Naive thymus-derived CD4-positive, alpha-beta T cell (primary cell): ENCODE results near the gene TAF13. TPM values are rescaled to one million over a fixed set of nuclear protein-coding genes. Genes with fewer than 3 reads are reported as not detected.

Experiments used
- ATAC-seq: fragments of 150-1000 bp; cut with Tn5 transposase; 2 replicates; pipeline ENCODE4 v1.10.0; 2021; ENCODE audit warnings: mild to moderate bottlenecking, moderate library complexity
- CTCF ChIA-PET: fragments of 350-600 bp; sonication (Branson Sonifier 250); formaldehyde crosslinking; loops from one replicate; lab custom pipeline; 2021; ENCODE audit warnings: antibody characterized with exemption; lab: Charles Lee
- POLR2A ChIA-PET: fragments of 350-600 bp; sonication (Branson Sonifier 250); formaldehyde crosslinking; loops from one replicate; lab custom pipeline; 2021; ENCODE audit warnings: antibody characterized with exemption, inconsistent platforms; lab: Charles Lee
- DNase-seq, 9 donors: peaks; one replicate each; pipeline versions ENCODE4 v3.0.0 to v3.0.0-alpha.2; 2020 to 2022; ENCODE audit warnings: mixed read lengths in 1 of 9
- H3K27ac ChIP-seq: one replicate; pipeline ENCODE4 v1.7.0; 2013; ENCODE audit warnings: mild to moderate bottlenecking, low read depth, low read length, moderate library complexity
- H3K27me3 ChIP-seq, 2 donors: one replicate each; pipeline ENCODE4 v1.7.0; 2013; ENCODE audit warnings: low read length in 2 of 2, mild to moderate bottlenecking in 2 of 2, moderate library complexity in 2 of 2; ENCODE audit not compliant: control insufficient read depth in 2 of 2, insufficient read depth in 2 of 2
- H3K36me3 ChIP-seq, 3 experiments: 1 replicate in 2 of 3; 2 replicates in 1 of 3; pipeline ENCODE4 v1.7.0; 2013; ENCODE audit warnings: low read length in 3 of 3, mild to moderate bottlenecking in 3 of 3, moderate library complexity in 1 of 3; ENCODE audit not compliant: insufficient read depth in 3 of 3, control insufficient read depth in 2 of 3
- H3K4me1 ChIP-seq, 2 donors: one replicate each; pipeline ENCODE4 v1.7.0; 2013; ENCODE audit warnings: low read length in 2 of 2, mild to moderate bottlenecking in 2 of 2, moderate library complexity in 1 of 2; ENCODE audit not compliant: control insufficient read depth in 2 of 2, insufficient read depth in 2 of 2
- H3K4me3 ChIP-seq: 2 replicates; pipeline ENCODE4 v1.7.0; 2013; ENCODE audit warnings: mild to moderate bottlenecking, low read length
- H3K9me3 ChIP-seq, 3 experiments: 1 replicate in 2 of 3; 2 replicates in 1 of 3; pipeline ENCODE4 v1.7.0; 2013; ENCODE audit warnings: low read length in 3 of 3; ENCODE audit not compliant: control insufficient read depth in 2 of 3
- H3K27ac Mint-ChIP-seq, 9 donors: one replicate each; pipeline ENCODE4 v1.8.0; 2020 to 2022; ENCODE audit warnings: mixed read lengths in 9 of 9, mild to moderate bottlenecking in 8 of 9, moderate library complexity in 5 of 9, inconsistent platforms in 2 of 9
- H3K27me3 Mint-ChIP-seq, 5 donors: one replicate each; pipeline ENCODE4 v1.8.0; 2021 to 2022; ENCODE audit warnings: mixed read lengths in 5 of 5, mild to moderate bottlenecking in 1 of 5
- H3K36me3 Mint-ChIP-seq, 5 donors: one replicate each; pipeline ENCODE4 v1.8.0; 2020 to 2022; ENCODE audit warnings: mixed read lengths in 5 of 5, mild to moderate bottlenecking in 3 of 5, inconsistent platforms in 1 of 5
- H3K4me1 Mint-ChIP-seq, 7 donors: one replicate each; pipeline ENCODE4 v1.8.0; 2020 to 2022; ENCODE audit warnings: mixed read lengths in 7 of 7, mild to moderate bottlenecking in 3 of 7, inconsistent platforms in 1 of 7
- H3K4me3 Mint-ChIP-seq, 10 donors: one replicate each; pipeline ENCODE4 v1.8.0; 2020 to 2022; ENCODE audit warnings: mild to moderate bottlenecking in 10 of 10, mixed read lengths in 10 of 10, moderate library complexity in 6 of 10, inconsistent platforms in 2 of 10
- H3K9me3 Mint-ChIP-seq, 11 donors: one replicate each; pipeline ENCODE4 v1.8.0; 2020 to 2022; ENCODE audit warnings: mixed read lengths in 11 of 11, mild to moderate bottlenecking in 4 of 11, inconsistent platforms in 1 of 11, moderate library complexity in 1 of 11
- intact Hi-C, 2 donors: fragments of 100-400 bp; cut with micrococcal nuclease; formaldehyde crosslinking; loops; one replicate each; pipeline ENCODE4 v1.15.1; 2023
- polyA plus RNA-seq, 2 donors: library from polyadenylated mRNA; unstranded; fragments of 300-500 nt; fragmentation: Illumina TruSeq; gene quantifications; one replicate each; pipeline ENCODE4 v1.2.3, GENCODE V29; 2021
- total RNA-seq, 6 experiments: library from RNA in 5 of 6; stranded (reverse) in 5 of 6; gene quantifications; 1 replicate in 5 of 6; 2 replicates in 1 of 6; pipeline ENCODE4 v1.2.3 and lab custom pipeline; 2021 to 2026

TAF13 gene
- total and polyA plus RNA-seq, 7 experiments from 2014 or later: 0.77 to 23.6 (median 11.0) TPM

DNA sequence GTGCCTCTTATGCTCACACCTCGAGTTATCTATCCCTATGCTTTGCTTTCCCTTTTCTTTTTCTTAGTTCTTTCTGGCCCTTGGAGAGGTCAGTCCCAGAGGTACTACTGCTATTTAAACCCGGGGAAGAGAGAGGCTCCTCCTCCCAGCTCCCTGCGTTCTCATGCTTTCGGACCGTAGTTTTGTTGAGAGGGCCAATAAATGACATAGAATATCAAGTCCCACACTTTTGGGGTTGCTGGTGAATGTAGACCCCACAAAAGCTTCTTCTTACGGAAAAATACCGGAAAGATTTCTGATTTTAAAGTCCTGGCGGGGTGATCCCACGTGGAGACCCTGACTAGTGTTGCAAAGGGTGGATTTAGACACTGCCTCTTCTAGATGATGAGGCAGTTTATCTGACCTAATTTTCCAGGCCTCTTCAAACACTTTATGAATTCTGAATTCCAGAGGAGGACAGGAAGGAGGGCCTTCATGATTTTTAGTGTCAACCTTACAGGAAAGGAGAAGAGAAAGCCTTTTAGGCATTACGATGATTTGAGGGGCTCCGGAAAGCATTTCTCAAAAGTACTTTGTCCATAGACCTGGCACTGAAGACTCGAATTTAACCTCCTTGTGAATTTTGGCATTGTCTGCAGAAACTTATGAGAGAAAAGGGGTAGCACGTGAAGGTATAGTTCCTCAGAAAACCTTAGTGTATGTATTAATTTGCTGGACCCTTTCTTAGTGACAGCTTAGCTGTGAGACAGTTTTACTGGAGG is 15.5 kb upstream of the TAF13 start:
- ChIA-PET CTCF (interaction anchor here (0.6 to 1.3 kb wide), 3 partner anchors 9 to 398 kb away, joined by 3 to 7 read pairs (median 4); no protein-coding TSS in a partner anchor), POLR2A (interaction anchor here (0.8 to 4.4 kb wide), 12 partner anchors 9 to 422 kb away, joined by 3 to 77 read pairs (median 4); partner anchors contain the start of genes PRPF38B, TAF13 and WDR47)
- no peak for DNase-seq
- Histone ChIP-seq H3K27me3 (no peaks in the 10 kb centered on the region), H3K27ac (peak overlapping the region; percentile 97), H3K9me3 (no peaks in the 10 kb centered on the region), H3K4me3 (peak overlapping the region; percentile 84), H3K4me1 (peaks cover 14 to 18% of the 10 kb centered on the region in 2 donors), H3K36me3 (peaks cover 0 to 21% (median 4%) of the 10 kb centered on the region in 3 experiments)
- peak; percentile 10 for ATAC-seq
- Mint-ChIP-seq H3K27me3 (no peaks in the 10 kb centered on the region), H3K27ac (peak overlapping the region; percentile 90 to 99 (median 98)), H3K36me3 (peaks cover 0 to 15% (median 5%) of the 10 kb centered on the region in 5 donors), H3K4me3 (peak overlapping the region; percentile 88 to 98 (median 96)), H3K4me1 (peaks cover 15 to 43% (median 37%) of the 10 kb centered on the region in 7 donors), H3K9me3 (peaks cover 0 to 16% (median 2%) of the 10 kb centered on the region in 11 donors)
- intact Hi-C loops: loop anchor here (5.0 kb wide), 6 partner anchors 121 to 529 kb away; partner anchors contain the start of genes ATXN7L2 (in 1 of the 2), CLCC1 (in 1 of the 2), EEIG2 (in 1 of the 2) and PSMA5 (in 1 of the 2)

DNA sequence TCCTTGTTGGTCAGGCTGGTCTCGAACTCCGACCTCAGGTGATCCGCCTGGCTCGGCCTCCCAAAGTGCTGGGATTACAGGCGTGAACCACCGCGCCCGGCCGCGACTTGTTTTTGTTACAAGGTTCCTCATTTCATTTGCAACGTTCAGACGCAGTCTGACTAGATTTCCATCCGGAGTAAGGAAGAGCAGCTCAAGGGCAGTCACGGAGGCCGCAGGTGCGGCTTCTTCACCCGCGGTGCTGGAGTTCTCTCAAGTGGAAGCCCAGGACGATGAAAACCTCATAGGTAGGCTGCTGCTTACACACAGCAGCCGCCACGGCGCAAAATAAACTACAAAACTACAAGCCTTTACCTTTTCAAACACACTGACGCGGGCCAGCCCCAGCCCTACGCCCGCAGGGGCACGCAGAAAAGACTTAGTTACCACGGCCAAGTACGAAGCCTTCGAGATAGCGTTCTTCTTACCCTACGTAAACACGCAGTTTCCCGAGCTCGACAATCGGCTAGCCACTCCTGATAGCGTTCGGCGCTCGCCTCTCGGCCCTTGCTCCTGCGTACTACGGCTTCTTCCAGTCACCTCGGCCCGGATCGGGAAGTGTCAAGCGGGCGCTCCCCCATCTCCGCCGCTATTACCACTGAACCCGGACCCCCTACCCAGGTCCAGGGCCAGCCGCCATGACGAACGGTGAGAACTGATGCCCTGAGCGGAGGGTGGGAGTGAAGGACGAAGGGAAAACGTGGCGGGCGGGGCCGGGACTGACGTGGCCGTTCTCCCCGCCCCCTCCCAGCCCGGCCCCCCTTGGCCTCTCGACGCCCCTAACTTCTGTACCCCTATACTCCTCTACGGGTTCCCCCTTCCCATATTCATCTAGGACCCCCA is 14.6 kb upstream of the TAF13 start, which contains the start of gene TMEM167B:
Gene TMEM167B, plus strand, starts transcription at position 569 of the 882 bp plus-strand sequence. Its CDS starts 109 bp downstream, at position 678.
- Mint-ChIP-seq H3K9me3 (peaks cover 0 to 16% (median 2%) of the 10 kb centered on the region in 11 donors), H3K4me3 (peak within 1 kb of the TSS; percentile 88 to 98 (median 96)), H3K36me3 (peaks cover 0 to 15% (median 5%) of the 10 kb centered on the region in 5 donors), H3K4me1 (peaks cover 15 to 43% (median 36%) of the 10 kb centered on the region in 7 donors), H3K27ac (peak within 1 kb of the TSS; percentile 90 to 99 (median 98)), H3K27me3 (no peaks in the 10 kb centered on the region)
- Histone ChIP-seq H3K36me3 (peaks cover 0 to 17% (median 4%) of the 10 kb centered on the region in 3 experiments), H3K27ac (peak within 1 kb of the TSS; percentile 97), H3K4me3 (peak within 1 kb of the TSS; percentile 84), H3K9me3 (no peaks in the 10 kb centered on the region), H3K4me1 (peaks cover 14 to 18% of the 10 kb centered on the region in 2 donors), H3K27me3 (no peaks in the 10 kb centered on the region)
- ATAC-seq: peak; percentile 98
- intact Hi-C loops: loop anchor here (1.0 to 5.0 kb wide), 12 partner anchors 10 to 528 kb away; partner anchors contain the start of genes CLCC1 (in 2 of the 2), WDR47 (in 2 of the 2), ATXN7L2 (in 1 of the 2) and EEIG2 (in 1 of the 2)
- peak; percentile 71 to 92 (median 87) for DNase-seq
- ChIA-PET CTCF (interaction anchor here (0.6 to 1.3 kb wide), 3 partner anchors 10 to 398 kb away, joined by 3 to 7 read pairs (median 4); no protein-coding TSS in a partner anchor), POLR2A (interaction anchor here (0.6 to 4.4 kb wide), 13 partner anchors 8 to 530 kb away, joined by 3 to 77 read pairs (median 4); partner anchors contain the start of genes PRPF38B, TAF13 and WDR47)

DNA sequence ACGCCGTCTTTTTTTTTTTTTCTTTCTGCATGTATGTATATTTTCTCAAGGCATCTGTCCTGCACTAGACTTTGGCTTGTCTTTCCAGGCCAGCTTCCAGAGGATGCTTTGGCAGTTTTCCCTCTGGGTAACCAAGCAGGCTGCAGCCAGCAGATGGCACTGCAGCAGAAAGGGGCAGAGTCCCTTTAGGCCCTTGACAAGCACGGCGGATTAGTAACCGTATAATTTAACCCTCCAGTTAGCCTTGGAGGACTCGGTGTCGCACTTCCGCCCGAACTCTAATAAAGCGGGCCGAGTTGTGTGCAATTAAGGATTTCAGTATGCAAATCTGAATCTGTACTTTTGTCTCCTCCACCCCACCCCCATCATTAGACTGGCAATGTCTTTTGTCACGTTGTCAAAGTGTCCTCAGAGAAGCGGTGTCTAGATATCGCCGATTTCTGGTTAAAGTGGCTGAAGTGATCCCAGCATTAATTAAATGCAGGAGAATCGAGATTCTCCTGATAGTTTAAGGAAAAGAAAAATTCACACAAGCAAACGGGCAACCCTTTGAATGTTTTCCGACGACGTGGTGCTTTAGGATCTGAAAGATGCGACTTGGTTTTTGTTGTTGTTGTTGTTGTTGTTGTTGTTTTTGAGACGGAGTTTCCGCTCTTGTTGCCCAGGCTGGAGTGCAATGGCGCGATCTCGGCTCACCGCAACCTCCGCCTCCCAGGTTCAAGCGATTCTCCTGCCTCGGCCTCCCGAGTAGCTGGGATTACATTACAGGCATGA is 13.6 kb upstream of the TAF13 start:
- ATAC-seq: no peak
- H3K36me3 Mint-ChIP-seq: peaks cover 0 to 8% (median 2%) of the 10 kb centered on the region in 5 donors
- H3K4me3 Mint-ChIP-seq: peak overlapping the region; percentile 88 to 98 (median 96)
- H3K4me1 Mint-ChIP-seq: peaks cover 15 to 35% (median 32%) of the 10 kb centered on the region in 7 donors
- CTCF ChIA-PET: interaction anchor here (1.3 kb wide), 2 partner anchors 11 to 397 kb away, joined by 4 to 7 read pairs; no protein-coding TSS in a partner anchor
- DNase-seq: peak in 1 of 9 donors; percentile 52
- Histone ChIP-seq H3K4me1 (peaks cover 14 to 18% of the 10 kb centered on the region in 2 donors), H3K9me3 (no peaks in the 10 kb centered on the region), H3K36me3 (peaks cover 0 to 11% (median 3%) of the 10 kb centered on the region in 3 experiments), H3K27ac (peak overlapping the region; percentile 97), H3K4me3 (peak overlapping the region; percentile 84), H3K27me3 (no peaks in the 10 kb centered on the region)
- intact Hi-C loops: loop anchor here (1.0 to 5.0 kb wide), 13 partner anchors 11 to 527 kb away; partner anchors contain the start of genes CLCC1 (in 2 of the 2), WDR47 (in 2 of the 2), ATXN7L2 (in 1 of the 2) and EEIG2 (in 1 of the 2)
- POLR2A ChIA-PET: interaction anchor here (0.6 to 4.4 kb wide), 12 partner anchors 7 to 531 kb away, joined by 3 to 77 read pairs (median 4); partner anchors contain the start of genes PRPF38B, TAF13 and WDR47
- peaks cover 0 to 16% (median 2%) of the 10 kb centered on the region in 11 donors for H3K9me3 Mint-ChIP-seq
- no peaks in the 10 kb centered on the region for H3K27me3 Mint-ChIP-seq
- peak overlapping the region in 8 of 9 donors; percentile 90 to 99 (median 98) for H3K27ac Mint-ChIP-seq

DNA sequence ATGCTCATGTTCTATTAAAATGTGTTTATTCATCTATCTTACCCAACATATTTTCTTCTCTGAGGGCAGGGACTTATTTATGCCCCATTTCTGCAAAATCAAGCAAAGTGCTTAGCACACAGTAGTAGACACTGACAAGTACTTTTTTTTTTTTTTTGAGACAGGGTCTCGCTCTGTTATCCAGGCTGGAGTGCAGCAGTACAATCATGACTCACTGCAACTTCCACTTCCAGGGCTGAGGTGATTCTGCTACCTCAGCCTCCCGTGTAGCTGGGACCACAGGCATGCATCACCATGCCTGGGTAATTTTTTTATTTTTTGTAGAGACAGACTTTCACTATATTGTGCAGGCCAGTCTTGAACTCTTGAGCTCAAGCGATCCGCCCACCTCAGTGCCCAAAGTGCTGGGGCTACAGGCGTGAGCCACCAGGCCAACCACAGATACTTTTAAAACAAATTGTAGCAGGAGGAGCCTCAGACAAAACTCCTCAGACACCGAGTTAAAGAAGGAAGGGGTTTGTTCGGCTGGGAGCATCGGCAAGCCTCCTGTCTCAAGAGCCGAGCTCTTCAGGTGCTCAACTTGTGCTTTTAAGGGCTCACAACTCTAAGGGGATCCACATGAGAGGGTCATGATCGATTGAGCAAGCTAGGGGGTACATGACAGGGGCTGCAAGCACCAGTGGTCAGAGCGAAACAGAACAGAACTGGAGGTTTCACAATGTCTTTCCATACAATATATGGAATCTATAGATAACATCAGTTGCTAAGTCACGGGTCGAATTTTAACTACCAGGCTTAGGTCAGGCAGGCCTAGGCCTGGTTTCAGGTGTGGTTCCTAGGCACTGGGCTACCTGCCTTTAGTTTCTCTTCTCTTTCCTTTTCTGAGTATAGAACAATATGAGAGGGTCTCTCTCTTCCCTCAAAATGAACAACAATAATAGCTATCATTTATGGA is 9.0 kb upstream of the TAF13 start:
- ATAC-seq (no peak), DNase-seq (no peak)
- ChIA-PET POLR2A (interaction anchor here (0.6 to 3.4 kb wide), 4 partner anchors 10 to 47 kb away, joined by 3 to 19 read pairs (median 3); no protein-coding TSS in a partner anchor), CTCF (interaction anchor here (0.6 to 0.7 kb wide), 2 partner anchors 280 to 692 kb away, joined by 4 to 6 read pairs; no protein-coding TSS in a partner anchor)
- Mint-ChIP-seq H3K4me1 (peaks cover 0 to 8% (median 0%) of the 10 kb centered on the region in 7 donors), H3K27ac (no peak overlapping the region), H3K36me3 (no peaks in the 10 kb centered on the region), H3K9me3 (peaks cover 0 to 9% (median 0%) of the 10 kb centered on the region in 11 donors), H3K27me3 (no peaks in the 10 kb centered on the region), H3K4me3 (no peak overlapping the region)
- H3K9me3 ChIP-seq: no peaks in the 10 kb centered on the region
- no peaks in the 10 kb centered on the region for H3K36me3 ChIP-seq
- no peak overlapping the region for H3K4me3 ChIP-seq
- no peaks in the 10 kb centered on the region for H3K27me3 ChIP-seq
- no peaks in the 10 kb centered on the region for H3K4me1 ChIP-seq
- intact Hi-C loops: no loop called here
- no peak overlapping the region for H3K27ac ChIP-seq
